HG03469 (cell line): ENCODE results near the gene ATP6V0D1.

Experiments used
- ATAC-seq: cut with Tn5 transposase; IDR thresholded peaks from one replicate; pipeline ENCODE4 v1.9.1; 2021; ENCODE audit warnings: mild to moderate bottlenecking, moderate library complexity, moderate number of reproducible peaks; ENCODE audit not compliant: unreplicated experiment

ATP6V0D1 gene

DNA sequence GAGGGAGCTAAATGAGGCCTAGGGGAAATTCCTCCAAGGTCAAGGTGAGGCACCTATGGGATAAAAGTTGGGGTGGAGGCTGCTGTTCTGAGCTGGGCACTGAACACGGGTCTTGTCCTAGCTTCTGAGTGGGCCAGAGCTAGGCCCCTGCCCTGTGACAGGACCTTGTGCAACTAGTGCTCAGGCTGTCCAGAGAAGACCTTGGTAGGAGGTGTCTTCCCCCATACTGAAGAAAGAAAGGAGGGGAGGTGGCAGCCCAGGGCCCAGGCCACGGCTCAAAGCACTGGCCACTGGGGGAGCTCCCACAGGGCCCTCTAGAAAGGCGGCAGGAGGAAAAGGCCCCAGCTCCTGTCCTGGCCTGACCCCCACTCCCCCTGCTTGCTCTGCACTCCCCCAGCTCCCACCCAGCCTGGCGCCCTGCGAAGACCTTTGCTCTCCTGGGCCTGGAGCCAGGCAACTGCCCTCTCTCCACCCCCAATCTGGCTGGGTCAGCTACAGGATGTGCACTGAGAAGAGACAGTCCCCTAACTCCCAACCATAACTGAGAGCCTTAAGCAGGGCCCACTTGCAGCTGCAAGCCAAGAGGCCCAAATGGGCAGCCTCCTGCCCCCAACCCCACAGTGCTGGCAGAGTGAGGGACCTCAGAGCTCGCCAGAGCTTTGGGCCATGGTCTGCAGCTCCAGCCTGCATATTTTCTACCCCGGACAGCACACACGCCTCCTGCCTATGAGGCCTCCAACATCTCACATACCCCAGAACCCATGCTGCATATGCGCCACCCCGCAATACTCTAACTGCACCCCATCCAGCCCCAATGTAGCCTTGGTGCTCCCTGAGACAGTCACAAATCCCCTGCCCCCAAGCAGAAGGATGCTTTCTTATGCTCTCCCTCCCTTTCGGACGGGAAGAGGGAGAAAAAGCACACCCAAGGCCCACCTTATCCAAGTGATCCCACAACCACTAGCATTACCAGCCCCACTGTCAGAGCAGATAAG is 34.7 kb downstream of the ATP6V0D1 start:
- ATAC-seq, result no peak

GRCh38 chr16:67445441-67445912 is 35.5 kb downstream of the ATP6V0D1 start:
- ATAC-seq, result no peak

DNA sequence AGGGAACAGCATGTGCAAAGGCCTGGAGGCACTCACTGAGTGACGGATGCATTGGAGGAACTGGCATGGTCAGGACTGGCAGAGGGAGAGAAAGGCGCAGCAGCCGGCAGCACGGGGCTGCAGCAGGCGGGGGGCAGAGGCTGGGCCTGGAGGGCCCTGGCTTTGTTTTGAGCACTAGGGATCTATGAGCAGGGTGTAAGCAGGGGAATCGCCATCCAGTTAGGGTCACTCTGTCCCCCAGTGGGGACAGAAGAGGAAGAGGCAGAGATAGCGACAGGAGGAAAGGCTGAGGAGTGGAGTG is 35.9 kb downstream of the ATP6V0D1 start:
- no peak for ATAC-seq

- ATAC-seq, result no peak
Measured at GRCh38 chr16:67444259-67445125, 36.5 kb downstream of the ATP6V0D1 start.

DNA sequence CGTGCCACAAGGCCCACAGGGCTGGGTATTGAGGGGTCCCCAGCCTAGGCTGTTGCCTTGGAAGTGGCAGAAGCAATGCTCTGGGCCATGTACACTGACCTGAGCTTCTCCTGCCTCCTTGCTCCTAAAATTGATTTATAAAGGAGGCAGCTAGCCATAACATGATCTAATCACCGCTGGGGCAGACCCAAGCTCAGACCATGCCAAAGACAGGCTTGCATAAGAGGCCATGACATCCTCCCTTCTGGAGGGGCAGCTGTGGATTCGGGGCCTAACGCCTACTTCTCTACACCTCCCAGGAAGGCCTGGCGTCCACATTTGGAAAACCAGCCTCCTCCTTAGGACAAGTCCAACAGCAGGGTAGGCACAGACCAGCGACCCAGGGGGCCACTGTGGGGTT is 37.7 kb downstream of the ATP6V0D1 start:
- ATAC-seq, result no peak

- no peak for ATAC-seq
Measured at GRCh38 chr16:67442581-67443255, 38.2 kb downstream of the ATP6V0D1 start.

- ATAC-seq, result no peak
Measured at GRCh38 chr16:67441907-67442306, 39.0 kb downstream of the ATP6V0D1 start.

- ATAC-seq, result no peak
Measured at GRCh38 chr16:67441271-67441753, 39.6 kb downstream of the ATP6V0D1 start.

DNA sequence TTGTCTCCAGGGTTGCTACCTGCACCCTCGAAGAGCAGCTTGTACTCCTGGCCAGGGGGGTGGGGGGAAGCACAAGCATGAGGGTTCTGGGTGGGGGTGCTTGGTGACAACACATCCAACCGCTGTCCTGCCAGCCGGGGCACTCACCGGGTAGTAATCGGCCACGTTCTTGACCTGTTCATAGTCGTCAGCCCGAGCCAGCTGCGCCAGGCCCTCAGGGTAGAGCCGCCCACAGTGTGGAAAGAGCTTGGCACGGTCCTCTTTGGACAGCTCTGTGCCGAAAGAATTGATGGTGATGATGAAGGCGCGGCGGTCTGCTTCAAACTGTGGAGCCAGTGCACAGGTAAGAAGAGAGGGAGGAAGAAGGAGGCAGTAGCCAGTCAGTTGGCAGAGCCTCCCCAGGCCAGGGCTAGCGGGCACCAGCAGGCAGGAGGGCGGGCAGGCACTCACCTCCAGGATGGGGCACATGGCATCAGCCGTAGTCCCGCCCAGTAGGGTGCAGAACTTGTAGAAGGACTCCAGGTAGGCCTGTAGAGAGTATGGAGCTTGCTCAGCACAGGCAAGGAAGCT is 42.0 kb downstream of the ATP6V0D1 start:
- ATAC-seq, result no peak

DNA sequence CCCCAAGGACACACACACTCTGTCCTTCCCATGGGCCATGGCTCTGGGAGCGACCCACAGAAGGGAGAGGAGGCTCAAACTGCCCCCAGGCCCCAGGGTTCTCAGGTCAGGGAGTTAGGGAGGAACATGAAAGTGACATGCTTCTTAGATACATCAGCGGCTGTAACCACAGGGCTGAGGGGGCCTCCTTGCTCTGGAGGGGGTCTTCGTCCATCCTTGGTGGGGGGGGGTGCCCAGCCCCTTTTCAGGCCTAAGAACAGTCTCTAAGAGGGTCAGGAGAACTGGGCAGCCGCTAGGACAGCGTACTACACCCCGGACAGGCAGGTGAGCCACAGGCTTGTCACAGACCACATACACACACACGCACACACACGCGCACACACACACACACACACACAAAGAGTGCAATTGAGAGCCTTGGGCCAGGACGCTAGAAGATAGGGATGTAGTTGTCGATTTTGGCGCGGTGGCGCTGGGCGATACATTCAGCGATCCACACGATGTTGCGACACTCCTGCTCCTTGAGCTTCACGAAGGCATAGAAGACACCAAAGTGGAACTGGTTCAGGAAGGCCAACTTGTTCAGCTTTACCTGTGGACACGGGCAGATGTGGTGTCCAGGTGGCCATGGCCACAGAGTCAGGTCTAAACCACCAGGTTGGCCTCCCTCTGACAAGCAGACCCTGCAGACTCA is 42.7 kb downstream of the ATP6V0D1 start:
- ATAC-seq, result no peak

- ATAC-seq, result no peak
Measured at GRCh38 chr16:67437513-67437912, 43.4 kb downstream of the ATP6V0D1 start.

DNA sequence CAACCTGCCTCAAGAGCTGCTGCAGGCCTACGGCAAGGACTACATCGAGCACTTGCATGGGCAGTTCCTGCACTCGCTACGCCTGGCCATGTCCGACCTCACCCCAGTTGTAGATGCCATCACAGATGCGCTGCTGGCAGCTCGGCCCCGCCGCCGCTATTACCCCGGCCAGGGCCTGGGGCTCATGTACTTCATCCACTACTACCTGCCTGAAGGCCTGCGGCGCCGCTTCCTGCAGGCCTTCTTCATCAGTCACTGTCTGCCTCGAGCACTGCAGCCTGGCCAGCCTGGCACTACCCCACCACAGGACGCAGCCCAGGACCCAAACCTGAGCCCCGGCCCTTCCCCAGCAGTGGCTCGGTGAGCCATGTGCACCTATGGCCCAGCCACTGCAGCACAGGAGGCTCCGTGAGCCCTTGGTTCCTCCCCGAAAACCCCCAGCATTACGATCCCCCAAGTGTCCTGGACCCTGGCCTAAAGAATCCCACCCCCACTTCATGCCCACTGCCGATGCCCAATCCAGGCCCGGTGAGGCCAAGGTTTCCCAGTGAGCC is 44.2 kb downstream of the ATP6V0D1 start:
- no peak for ATAC-seq

- no peak for ATAC-seq
Measured at GRCh38 chr16:67435758-67436164, 45.2 kb downstream of the ATP6V0D1 start.

- ATAC-seq, result no peak
Measured at GRCh38 chr16:67433131-67433719, 47.7 kb downstream of the ATP6V0D1 start.

DNA sequence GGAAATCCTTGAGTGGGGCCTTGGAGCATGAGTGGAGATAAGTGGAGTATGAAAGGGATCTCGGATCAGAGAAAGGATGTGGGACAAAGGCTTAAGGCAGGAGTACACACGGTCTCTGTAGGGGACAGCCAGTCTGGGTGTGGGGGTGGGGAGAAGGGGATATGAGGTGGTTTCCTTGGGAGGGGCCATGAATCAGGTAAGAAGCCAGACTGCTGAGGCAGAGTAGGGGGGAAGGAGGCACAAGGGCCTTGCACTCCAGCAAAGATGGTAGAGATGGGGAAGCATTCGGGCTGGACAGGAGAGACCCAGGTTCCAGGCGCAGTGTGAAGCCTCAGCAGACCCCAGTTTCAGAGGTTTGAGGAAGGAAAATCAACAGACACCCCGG is 48.5 kb downstream of the ATP6V0D1 start:
- ATAC-seq, result no peak

GRCh38 chr16:67431775-67432505 is 49.0 kb downstream of the ATP6V0D1 start:
- ATAC-seq, result no peak

- ATAC-seq, result no peak
Measured at GRCh38 chr16:67430977-67431774, 49.8 kb downstream of the ATP6V0D1 start, which contains the start of gene HSD11B2. HSD11B2 (plus strand) TSS chr16:67431121; CDS start chr16:67431249, 128 bp downstream.

GRCh38 chr16:67430504-67430976 is 50.4 kb downstream of the ATP6V0D1 start:
- no peak for ATAC-seq
